Coronary artery (tissue), 2 donors: ENCODE data around the gene MET.

ENCODE experiments used
- DNase-seq: peaks from one replicate; pipeline ENCODE4 v3.0.0-alpha.2; 2017; ENCODE audit warnings: low spot score
- H3K27ac ChIP-seq, 2 donors: fragments of 200-600 bp; sonication (generic); one replicate each; pipeline ENCODE4 v1.5.1; 2016 to 2019
- H3K4me3 ChIP-seq: fragments of 200-600 bp; sonication (generic); 2 replicates; pipeline ENCODE4 v1.5.1; 2016; ENCODE audit warnings: mild to moderate bottlenecking, moderate library complexity
- TF ChIP-seq, protein P1 (sequence below): fragments of 200-600 bp; sonication (generic); IDR thresholded peaks from one replicate; pipeline ENCODE4 v1.5.1; 2019; ENCODE audit warnings: antibody characterized with exemption

MET gene

DNA sequence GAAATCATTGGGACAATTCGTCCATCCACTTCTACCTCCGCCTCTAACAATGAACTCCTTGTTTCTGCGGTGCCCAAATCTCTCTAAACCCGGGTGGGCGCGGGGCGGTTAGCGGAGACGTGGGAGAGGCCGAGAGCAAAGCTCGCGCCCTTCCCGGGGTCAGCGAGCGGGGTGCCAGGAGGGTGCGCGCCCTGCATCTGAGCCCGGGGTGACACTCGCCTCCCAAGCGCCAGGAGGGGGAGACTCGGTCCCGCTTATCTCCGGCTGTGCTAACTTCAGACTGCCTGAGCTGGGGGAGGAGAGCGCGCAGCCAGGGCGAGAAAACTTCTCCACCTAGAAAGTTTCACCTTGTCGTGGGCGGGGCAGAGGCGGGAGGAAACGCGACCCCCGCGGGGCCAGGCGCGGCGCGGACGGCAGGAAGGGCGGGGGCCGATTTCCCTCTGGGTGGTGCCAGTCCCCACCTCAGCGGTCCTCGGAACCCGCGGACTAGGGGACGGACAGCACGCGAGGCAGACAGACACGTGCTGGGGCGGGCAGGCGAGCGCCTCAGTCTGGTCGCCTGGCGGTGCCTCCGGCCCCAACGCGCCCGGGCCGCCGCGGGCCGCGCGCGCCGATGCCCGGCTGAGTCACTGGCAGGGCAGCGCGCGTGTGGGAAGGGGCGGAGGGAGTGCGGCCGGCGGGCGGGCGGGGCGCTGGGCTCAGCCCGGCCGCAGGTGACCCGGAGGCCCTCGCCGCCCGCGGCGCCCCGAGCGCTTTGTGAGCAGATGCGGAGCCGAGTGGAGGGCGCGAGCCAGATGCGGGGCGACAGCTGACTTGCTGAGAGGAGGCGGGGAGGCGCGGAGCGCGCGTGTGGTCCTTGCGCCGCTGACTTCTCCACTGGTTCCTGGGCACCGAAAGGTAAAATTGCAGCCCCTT, at the start of gene MET:
Gene MET, plus strand, starts transcription at position 516 of the 915 bp plus-strand sequence. CDS start 26,889 bp downstream, outside the sequence.
- TF ChIP-seq, protein P1, sequence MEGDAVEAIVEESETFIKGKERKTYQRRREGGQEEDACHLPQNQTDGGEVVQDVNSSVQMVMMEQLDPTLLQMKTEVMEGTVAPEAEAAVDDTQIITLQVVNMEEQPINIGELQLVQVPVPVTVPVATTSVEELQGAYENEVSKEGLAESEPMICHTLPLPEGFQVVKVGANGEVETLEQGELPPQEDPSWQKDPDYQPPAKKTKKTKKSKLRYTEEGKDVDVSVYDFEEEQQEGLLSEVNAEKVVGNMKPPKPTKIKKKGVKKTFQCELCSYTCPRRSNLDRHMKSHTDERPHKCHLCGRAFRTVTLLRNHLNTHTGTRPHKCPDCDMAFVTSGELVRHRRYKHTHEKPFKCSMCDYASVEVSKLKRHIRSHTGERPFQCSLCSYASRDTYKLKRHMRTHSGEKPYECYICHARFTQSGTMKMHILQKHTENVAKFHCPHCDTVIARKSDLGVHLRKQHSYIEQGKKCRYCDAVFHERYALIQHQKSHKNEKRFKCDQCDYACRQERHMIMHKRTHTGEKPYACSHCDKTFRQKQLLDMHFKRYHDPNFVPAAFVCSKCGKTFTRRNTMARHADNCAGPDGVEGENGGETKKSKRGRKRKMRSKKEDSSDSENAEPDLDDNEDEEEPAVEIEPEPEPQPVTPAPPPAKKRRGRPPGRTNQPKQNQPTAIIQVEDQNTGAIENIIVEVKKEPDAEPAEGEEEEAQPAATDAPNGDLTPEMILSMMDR = no peak
- peak within 1 kb of the TSS; percentile 86 for H3K4me3 ChIP-seq
- DNase-seq = peak; percentile 82
- H3K27ac ChIP-seq = peak within 1 kb of the TSS; percentile 68 to 81

DNA sequence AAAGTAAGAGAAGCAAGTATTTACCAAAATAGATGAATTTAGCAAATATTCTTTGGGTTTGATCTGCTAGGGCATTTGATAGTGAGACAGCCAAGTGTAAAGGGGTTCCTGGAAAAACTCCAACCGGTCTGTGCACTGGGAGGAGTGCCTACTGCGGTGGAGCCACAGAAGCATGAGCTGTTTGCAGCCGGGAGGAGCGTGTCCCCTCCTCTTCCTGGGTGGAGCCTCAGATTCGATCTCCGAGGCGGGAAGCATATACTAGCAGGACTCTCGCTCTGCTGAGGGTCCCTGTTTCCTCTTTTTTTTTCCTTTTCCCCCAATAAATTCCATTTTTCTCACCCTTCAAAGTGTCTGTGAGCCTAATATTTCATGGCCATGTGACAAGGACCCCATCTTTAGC, 45.1 kb upstream of the MET start:
- TF ChIP-seq, protein P1 = no peak
- DNase-seq = no peak
- no peak overlapping the region for H3K27ac ChIP-seq
- H3K4me3 ChIP-seq = no peak overlapping the region

DNA sequence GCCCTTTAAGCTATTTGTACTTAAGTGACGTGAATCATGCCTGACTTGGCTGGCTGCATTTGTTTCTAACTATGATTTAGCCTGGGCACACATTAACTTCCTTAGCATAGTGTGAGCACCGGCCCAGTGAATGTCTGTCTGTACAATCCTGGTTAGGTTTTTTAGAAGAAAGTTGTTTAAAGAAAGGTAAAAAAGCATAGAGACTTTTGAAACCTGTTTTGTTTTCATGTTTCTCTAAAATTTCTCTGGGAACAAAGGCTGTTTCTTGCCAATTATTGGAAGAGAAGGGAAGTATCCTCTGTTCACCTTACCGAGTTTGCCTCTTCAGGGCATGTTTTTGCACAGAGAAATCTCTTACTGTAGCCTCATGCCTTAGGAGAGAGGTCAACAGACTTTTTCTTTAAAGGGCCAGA, 42.9 kb upstream of the MET start:
- TF ChIP-seq, protein P1 = no peak
- no peak for DNase-seq
- Histone ChIP-seq H3K27ac (peak overlapping the region in 1 of 2 donors; percentile 33), H3K4me3 (no peak overlapping the region)

DNA sequence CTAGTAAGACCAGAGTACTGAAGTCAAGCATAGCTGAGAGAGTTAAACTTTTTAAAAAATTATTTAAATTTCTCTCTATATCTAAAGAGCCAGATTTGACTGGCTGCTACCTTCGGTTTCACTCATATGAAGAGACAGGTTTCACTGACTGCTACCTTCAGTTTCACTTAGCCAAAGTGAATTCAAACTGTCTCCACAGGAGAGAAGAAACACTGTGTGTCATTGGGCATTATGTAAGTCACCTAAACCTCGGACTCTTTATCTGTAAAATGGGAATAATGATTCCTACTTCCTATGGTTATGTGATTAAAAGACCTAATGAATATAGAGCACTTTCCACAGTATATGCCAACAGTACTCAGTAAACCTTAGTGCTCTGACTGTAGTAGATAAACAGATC, 41.6 kb upstream of the MET start:
- H3K4me3 ChIP-seq = no peak overlapping the region
- TF ChIP-seq, protein P1 = no peak
- no peak overlapping the region for H3K27ac ChIP-seq
- DNase-seq = no peak

DNA sequence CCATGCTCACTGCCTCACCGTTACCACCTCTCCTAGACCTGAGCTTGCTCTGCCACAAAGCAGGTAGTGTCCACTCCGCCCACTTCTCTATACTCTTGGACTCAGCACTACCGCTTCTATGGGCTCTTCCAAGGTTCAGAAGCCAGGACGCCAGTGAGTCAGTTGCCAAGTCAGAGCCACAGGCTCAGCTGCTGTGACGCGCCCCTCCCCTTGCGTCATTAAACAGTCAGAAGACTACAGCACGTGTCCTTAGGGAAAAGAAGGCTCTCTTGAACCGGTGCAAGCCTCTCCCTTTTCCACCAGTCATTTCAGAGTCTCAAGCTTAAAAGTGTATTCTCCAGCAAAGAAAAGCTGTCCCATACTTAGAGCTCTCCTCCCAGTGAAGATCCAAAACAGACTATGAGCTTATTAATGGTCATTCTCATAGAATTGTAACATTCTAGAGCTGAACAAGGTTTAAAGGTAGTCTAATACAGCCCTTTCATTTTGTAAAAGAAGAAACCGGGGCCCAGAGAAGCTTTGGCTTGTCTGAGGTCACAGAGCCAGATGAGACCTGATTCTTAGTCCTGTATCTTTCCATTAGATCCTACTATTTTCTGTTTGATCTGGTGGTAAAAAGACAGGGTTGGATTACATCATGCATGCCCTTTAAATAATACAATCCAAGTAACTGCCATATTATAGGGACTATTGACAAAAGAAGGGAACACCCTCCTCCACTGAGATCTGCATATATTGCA, 40.9 kb upstream of the MET start:
- TF ChIP-seq, protein P1 = no peak
- DNase-seq = no peak
- Histone ChIP-seq H3K27ac (no peak overlapping the region), H3K4me3 (no peak overlapping the region)

DNA sequence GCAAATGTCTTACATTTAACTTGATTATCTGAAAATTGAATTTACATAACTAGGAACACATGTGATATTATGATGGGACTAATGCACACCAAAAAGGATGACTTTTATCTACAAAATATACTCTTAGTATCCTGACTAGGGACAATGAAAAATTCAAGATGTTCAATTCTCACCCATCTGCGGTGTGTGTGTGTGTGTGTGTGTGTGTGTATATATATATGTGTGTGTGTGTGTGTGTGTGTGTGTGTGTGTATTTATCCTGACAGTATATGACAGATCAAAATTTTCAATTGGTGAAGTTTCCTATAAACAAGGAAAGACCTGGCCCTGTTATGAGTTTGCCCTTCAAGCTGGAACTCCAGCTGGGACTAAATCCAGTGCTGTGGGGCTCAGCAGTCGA, 40.3 kb upstream of the MET start:
- Histone ChIP-seq H3K4me3 (no peak overlapping the region), H3K27ac (no peak overlapping the region)
- no peak for DNase-seq
- TF ChIP-seq, protein P1 = no peak
